Sigmoid colon (tissue), 7 donors: ENCODE data around the gene DHRS2. TPM values are rescaled to one million over a fixed set of nuclear protein-coding genes. Genes with fewer than 3 reads are reported as not detected.
"Not testable (repeated sequence)": the region's sequence is repeated elsewhere in the genome, so short reads cannot be mapped to it uniquely, and the experiment has no call there.

Experiments
- DNase-seq: peaks from one replicate; pipeline ENCODE4 v3.0.0-alpha.2; 2019
- H3K27ac ChIP-seq, 4 donors: fragments of 200-600 bp; sonication (generic); one replicate each; pipeline ENCODE4 v1.5.1; 2016 to 2019; ENCODE audit warnings: mild to moderate bottlenecking in 1 of 4
- H3K27me3 ChIP-seq, 3 donors: fragments of 200-600 bp; sonication (generic); one replicate each; pipeline ENCODE4 v1.5.1; 2019; ENCODE audit warnings: mild to moderate bottlenecking in 1 of 3
- H3K36me3 ChIP-seq, 4 donors: fragments of 200-600 bp; sonication (generic); one replicate each; pipeline ENCODE4 v1.5.1; 2016 to 2019
- H3K4me1 ChIP-seq, 4 donors: fragments of 200-600 bp; sonication (generic); one replicate each; pipeline ENCODE4 v1.5.1; 2017 to 2019
- H3K4me3 ChIP-seq, 4 donors: fragments of 200-600 bp; sonication (generic); one replicate each; pipeline ENCODE4 v1.5.1; 2017 to 2019; ENCODE audit warnings: mild to moderate bottlenecking in 2 of 4, moderate library complexity in 1 of 4
- H3K9me3 ChIP-seq, 4 donors: fragments of 200-600 bp in 3 of 4; sonication (generic) in 3 of 4; one replicate each; pipeline versions ENCODE4 v1.5.1 to v1.6.1; 2013 to 2019
- EP300 ChIP-seq, 4 donors: sonication (generic); formaldehyde crosslinking; IDR thresholded peaks; one replicate each; pipeline ENCODE4 v1.6.1; 2017; ENCODE audit warnings: antibody characterized with exemption in 4 of 4
- POLR2A ChIP-seq, 2 donors: fragments of 450-650 bp; IDR thresholded peaks; one replicate each; pipeline ENCODE4 v1.6.1; 2016; ENCODE audit warnings: antibody characterized with exemption in 2 of 2, mild to moderate bottlenecking in 2 of 2, moderate library complexity in 2 of 2
- POLR2AphosphoS5 ChIP-seq, 4 donors: sonication (generic); formaldehyde crosslinking; IDR thresholded peaks; one replicate each; pipeline ENCODE4 v1.6.1; 2017; ENCODE audit warnings: antibody characterized with exemption in 4 of 4
- WGBS, 2 donors: extraction: QIAGEN DNeasy Blood & Tissue Kit; methylation state at CpG; one replicate each; pipeline ENCODE4 v1.1.7; 2013; 5-methylcytosine and 5-hydroxymethylcytosine counted together
- intact Hi-C: fragments of 100-400 bp; cut with DNase I; formaldehyde crosslinking; loops from one replicate; pipeline ENCODE4 v1.15.1; 2023
- polyA plus RNA-seq, 3 donors: library from polyadenylated mRNA; stranded (reverse); fragments of 200-250 nt; gene quantifications; one replicate each; pipeline ENCODE4 v1.2.3, GENCODE V29; 2013
- total RNA-seq, 4 donors: library from RNA; depleted of rRNA; stranded (reverse); fragments of >200 nt; gene quantifications; one replicate each; pipeline ENCODE4 v1.1.0, GENCODE V29; 2016
- TF ChIP-seq, protein P1 (sequence below), 4 experiments: fragments of 450-650 bp in 3 of 4; fragments of 200-600 bp in 1 of 4; IDR thresholded peaks; one replicate each; pipeline ENCODE4 v1.5.1; 2016 to 2019; ENCODE audit warnings: antibody characterized with exemption in 4 of 4, mild to moderate bottlenecking in 3 of 4, moderate library complexity in 2 of 4
- donor health status: healthy with polysubstance abuse.
- donor health status: Bipolar disorder and iron deficiency.
- donor health status: healthy.

DHRS2 gene
- total RNA-seq (not detected), polyA plus RNA-seq (under 1 TPM in 1 of 3 donors, not detected in 2; 0.54 TPM)

DNA sequence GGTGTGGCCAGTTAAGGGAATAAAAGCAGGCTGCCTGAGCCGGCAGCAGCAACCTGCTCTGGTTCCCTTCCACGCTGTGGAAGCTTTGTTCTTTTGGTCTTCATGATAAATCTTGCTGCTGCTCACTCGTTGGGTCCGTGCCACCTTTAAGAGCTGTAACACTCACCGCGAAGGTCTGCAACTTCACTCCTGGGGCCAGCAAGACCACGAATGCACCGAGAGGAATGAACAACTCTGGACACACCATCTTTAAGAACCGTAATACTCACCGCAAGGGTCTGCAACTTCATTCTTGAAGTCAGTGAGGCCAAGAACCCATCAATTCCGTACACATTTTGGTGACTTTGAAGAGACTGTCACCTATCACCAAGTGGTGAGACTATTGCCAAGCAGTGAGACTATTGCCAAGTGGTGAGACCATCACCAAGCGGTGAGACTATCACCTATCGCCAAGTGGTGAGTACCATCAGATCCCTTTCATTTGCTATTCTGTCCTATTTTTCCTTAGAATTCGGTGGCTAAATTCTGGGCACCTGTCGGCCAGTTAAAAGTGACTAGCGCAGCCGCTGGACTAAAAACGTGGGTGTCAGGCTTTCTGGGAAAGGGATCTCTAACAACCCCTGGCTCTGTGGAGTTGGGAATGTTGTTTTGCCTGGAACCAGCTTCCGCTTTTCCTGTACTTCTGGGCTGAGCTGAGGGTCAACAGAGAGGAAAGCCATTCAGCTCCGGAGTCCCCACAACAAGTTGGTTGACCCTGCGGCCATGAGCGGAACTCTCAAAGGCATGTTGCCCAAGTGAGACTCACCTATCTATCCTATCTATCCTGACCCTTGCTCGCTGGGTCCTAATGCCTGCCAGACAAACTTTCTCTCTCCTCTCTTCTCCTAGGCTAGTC is at the start of gene DHRS2:
TSS of gene DHRS2 (plus strand) at position 48 of the 895 bp plus-strand sequence. CDS start 2,501 bp downstream, outside the sequence.
- WGBS, 2 donors: 95% methylated on average over 23 of the region's 23 CpGs
- intact Hi-C loops: loop anchor here (10.0 kb wide), 2 partner anchors 378 to 458 kb away; partner anchors contain the start of gene PCK2

DNA sequence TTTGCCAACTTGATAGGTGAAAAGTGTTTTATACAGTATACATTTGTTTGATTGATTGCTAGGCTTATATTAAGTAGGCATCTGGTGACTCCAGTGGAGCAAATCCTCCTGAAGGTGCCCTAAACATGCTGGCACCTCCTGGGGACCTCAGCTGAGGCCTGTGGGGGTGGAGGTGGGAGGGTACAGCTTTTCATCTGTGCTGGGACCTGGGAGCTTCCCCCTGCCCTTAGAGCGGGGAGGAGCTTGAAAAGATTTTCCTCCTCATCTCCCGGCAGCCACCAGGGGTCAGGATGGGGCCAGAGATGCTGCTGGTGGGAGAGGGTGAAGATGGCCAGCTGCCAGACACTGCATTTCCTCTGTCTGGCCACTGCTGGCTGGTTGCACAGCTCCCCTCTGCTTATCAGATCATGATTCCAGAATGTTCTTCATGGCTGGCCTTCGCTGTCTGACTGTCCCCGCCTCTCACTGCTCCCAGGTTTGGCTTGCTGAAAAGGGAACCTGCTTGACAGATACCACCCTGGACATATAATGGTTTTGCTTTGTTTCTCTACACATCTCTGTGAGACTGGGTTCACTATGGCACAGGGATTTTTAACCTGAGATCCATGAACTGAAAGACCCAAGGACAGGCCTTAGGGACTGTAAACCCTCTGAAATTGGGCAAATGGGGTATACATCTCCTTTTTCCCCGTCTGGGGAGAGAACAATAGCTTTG is 47.1 kb upstream of the DHRS2 start:
- no peak overlapping the region for H3K27ac ChIP-seq
- peak; percentile 84 for DNase-seq
- WGBS, 2 donors: 15 to 16% methylated on average over 5 of the region's 5 CpGs
- intact Hi-C loops: no loop called here
- no peaks in the 10 kb centered on the region for H3K36me3 ChIP-seq
- peaks cover 0 to 5% (median 0%) of the 10 kb centered on the region in 4 donors for H3K4me1 ChIP-seq
- H3K9me3 ChIP-seq: no peaks in the 10 kb centered on the region
- no peak overlapping the region for H3K4me3 ChIP-seq
- TF ChIP-seq, protein P1, sequence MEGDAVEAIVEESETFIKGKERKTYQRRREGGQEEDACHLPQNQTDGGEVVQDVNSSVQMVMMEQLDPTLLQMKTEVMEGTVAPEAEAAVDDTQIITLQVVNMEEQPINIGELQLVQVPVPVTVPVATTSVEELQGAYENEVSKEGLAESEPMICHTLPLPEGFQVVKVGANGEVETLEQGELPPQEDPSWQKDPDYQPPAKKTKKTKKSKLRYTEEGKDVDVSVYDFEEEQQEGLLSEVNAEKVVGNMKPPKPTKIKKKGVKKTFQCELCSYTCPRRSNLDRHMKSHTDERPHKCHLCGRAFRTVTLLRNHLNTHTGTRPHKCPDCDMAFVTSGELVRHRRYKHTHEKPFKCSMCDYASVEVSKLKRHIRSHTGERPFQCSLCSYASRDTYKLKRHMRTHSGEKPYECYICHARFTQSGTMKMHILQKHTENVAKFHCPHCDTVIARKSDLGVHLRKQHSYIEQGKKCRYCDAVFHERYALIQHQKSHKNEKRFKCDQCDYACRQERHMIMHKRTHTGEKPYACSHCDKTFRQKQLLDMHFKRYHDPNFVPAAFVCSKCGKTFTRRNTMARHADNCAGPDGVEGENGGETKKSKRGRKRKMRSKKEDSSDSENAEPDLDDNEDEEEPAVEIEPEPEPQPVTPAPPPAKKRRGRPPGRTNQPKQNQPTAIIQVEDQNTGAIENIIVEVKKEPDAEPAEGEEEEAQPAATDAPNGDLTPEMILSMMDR (IDR thresholded peaks at IDR 0.05): peak; percentile 14 to 48 (median 36)
- no peak for TF ChIP-seq POLR2A (IDR thresholded peaks at IDR 0.05)
- H3K27me3 ChIP-seq: peaks cover 0 to 4% (median 0%) of the 10 kb centered on the region in 3 donors

More for the DNA sequence above, at the start of gene DHRS2:
- TF ChIP-seq, protein P1 (IDR thresholded peaks at IDR 0.05): no peak
- TF ChIP-seq POLR2A (IDR thresholded peaks at IDR 0.05) (no peak), POLR2AphosphoS5 (IDR thresholded peaks at IDR 0.05) (no peak), EP300 (IDR thresholded peaks at IDR 0.05) (no peak)
- H3K4me1 ChIP-seq: peaks cover 0 to 30% (median 18%) of the 10 kb centered on the region in 4 donors
- no peak for DNase-seq
- no peaks in the 10 kb centered on the region for H3K9me3 ChIP-seq
- no peak within 1 kb of the TSS for H3K4me3 ChIP-seq
- no peaks in the 10 kb centered on the region for H3K36me3 ChIP-seq
- H3K27me3 ChIP-seq: no peaks in the 10 kb centered on the region
- H3K27ac ChIP-seq: no peak within 1 kb of the TSS

GRCh38 chr14:23589606-23590005 is 46.6 kb upstream of the DHRS2 start:
- no peak overlapping the region for H3K4me3 ChIP-seq
- no peaks in the 10 kb centered on the region for H3K9me3 ChIP-seq
- H3K4me1 ChIP-seq: peaks cover 0 to 5% (median 0%) of the 10 kb centered on the region in 4 donors
- no peak for TF ChIP-seq POLR2AphosphoS5 (IDR thresholded peaks at IDR 0.05)
- no peak for TF ChIP-seq EP300 (IDR thresholded peaks at IDR 0.05)
- TF ChIP-seq POLR2A (IDR thresholded peaks at IDR 0.05): no peak
- TF ChIP-seq, protein P1 (IDR thresholded peaks at IDR 0.05): no peak
- no peak overlapping the region for H3K27ac ChIP-seq
- 88 to 93% methylated on average over 2 of the region's 2 CpGs for WGBS, 2 donors
- peak; percentile 38 for DNase-seq
- H3K36me3 ChIP-seq: no peaks in the 10 kb centered on the region
- H3K27me3 ChIP-seq: peaks cover 0 to 4% (median 0%) of the 10 kb centered on the region in 3 donors
- intact Hi-C loops: no loop called here

- H3K4me3 ChIP-seq: no peak overlapping the region
- peaks cover 0 to 4% (median 0%) of the 10 kb centered on the region in 3 donors for H3K27me3 ChIP-seq
- H3K36me3 ChIP-seq: no peaks in the 10 kb centered on the region
- DNase-seq: peak; percentile 15
- no peak for TF ChIP-seq POLR2AphosphoS5 (IDR thresholded peaks at IDR 0.05)
- TF ChIP-seq, protein P1 (IDR thresholded peaks at IDR 0.05): no peak
- TF ChIP-seq EP300 (IDR thresholded peaks at IDR 0.05): no peak
- TF ChIP-seq POLR2A (IDR thresholded peaks at IDR 0.05): no peak
- peaks cover 0 to 5% (median 0%) of the 10 kb centered on the region in 4 donors for H3K4me1 ChIP-seq
- intact Hi-C loops: no loop called here
- H3K27ac ChIP-seq: no peak overlapping the region
- 97% methylated on average over 4 of the region's 4 CpGs for WGBS, 2 donors
- no peaks in the 10 kb centered on the region for H3K9me3 ChIP-seq
These were observed 46.0 kb upstream of the DHRS2 start for GRCh38 chr14:23590198-23590597.

GRCh38 chr14:23594191-23594590 is 42.0 kb upstream of the DHRS2 start:
- H3K36me3 ChIP-seq, H3K27me3 ChIP-seq, DNase-seq, H3K9me3 ChIP-seq, H3K4me1 ChIP-seq, H3K4me3 ChIP-seq, H3K27ac ChIP-seq, intact Hi-C loops: not testable (repeated sequence)
- 87 to 91% methylated on average over 3 of the region's 3 CpGs for WGBS, 2 donors
